Astrocyte (in vitro differentiated cells and primary cell): ENCODE data around the gene SLC17A7.

Source experiments
- CTCF ChIP-seq: IDR thresholded peaks from 2 replicates; pipeline ENCODE4 v1.5.1; 2011; ENCODE audit warnings: low read depth, mild to moderate bottlenecking, inconsistent platforms, low read length, moderate library complexity; ENCODE audit not compliant: insufficient read depth
- EZH2 ChIP-seq: IDR thresholded peaks from 2 replicates; pipeline ENCODE4 v1.6.1; 2012; ENCODE audit warnings: mild to moderate bottlenecking, low read length, inconsistent platforms; ENCODE audit not compliant: insufficient read depth

GRCh38 chr19:49419173-49419572 lies 22.2 kb downstream of the SLC17A7 start:
- TF ChIP-seq CTCF (no peak), EZH2 (no peak)
